ENCODE results near the gene ZFYVE9. TPM values are rescaled to one million over a fixed set of nuclear protein-coding genes. Genes with fewer than 3 reads are reported as not detected.

ZFYVE9 gene
- total RNA-seq, 1 experiment from 2014 or later: 19.6 TPM

GRCh38 chr1:52229494-52229893, 87.6 kb downstream of the ZFYVE9 start:
- ATAC-seq (no peak), DNase-seq (ENCODE audit: low spot score) (no peak)
- Mint-ChIP-seq H3K27ac (peak overlapping the region; percentile 29; the same call in 1 of the 2 replicates), H3K4me1 (peaks cover 14% of the 10 kb centered on the region), H3K36me3 (peaks cover 23% of the 10 kb centered on the region), H3K4me3 (no peak overlapping the region), H3K27me3 (ENCODE audit: low read depth) (peaks cover 3% of the 10 kb centered on the region), H3K9me3 (peaks cover 20% of the 10 kb centered on the region)
- ChIA-PET CTCF (no interaction called here), POLR2A (no interaction called here)
- no peak for TF ChIP-seq FOXK1 (CRISPR knock-in tag; IDR thresholded peaks at IDR 0.05)
- no peak for TF ChIP-seq AR (CRISPR knock-in tag; IDR thresholded peaks at IDR 0.05)

- ChIA-PET CTCF (no interaction called here), POLR2A (interaction anchor here (0.5 kb wide), 1 partner anchor 532 kb away, joined by 3 read pairs; no protein-coding TSS in a partner anchor)
- Mint-ChIP-seq H3K36me3 (no peaks in the 10 kb centered on the region), H3K4me3 (no peak overlapping the region), H3K9me3 (no peaks in the 10 kb centered on the region), H3K27me3 (ENCODE audit: low read depth) (no peaks in the 10 kb centered on the region), H3K27ac (no peak overlapping the region), H3K4me1 (peaks cover 9% of the 10 kb centered on the region)
- ATAC-seq (no peak), DNase-seq (ENCODE audit: low spot score) (no peak)
- no peak for TF ChIP-seq ATF1 (CRISPR knock-in tag; IDR thresholded peaks at IDR 0.05)
- TF ChIP-seq ATF2 (CRISPR knock-in tag; IDR thresholded peaks at IDR 0.05; ENCODE audit: borderline replicate concordance, low read depth): no peak
- TF ChIP-seq E2F4 (CRISPR knock-in tag; IDR thresholded peaks at IDR 0.05; ENCODE audit: borderline replicate concordance, low read depth): no peak
- TF ChIP-seq JAZF1 (CRISPR knock-in tag; IDR thresholded peaks at IDR 0.05): no peak
- TF ChIP-seq CDX4 (CRISPR knock-in tag; IDR thresholded peaks at IDR 0.05; ENCODE audit: borderline replicate concordance): no peak
- TF ChIP-seq ETV6 (CRISPR knock-in tag; IDR thresholded peaks at IDR 0.05): no peak
- no peak for TF ChIP-seq CBFB (CRISPR knock-in tag; IDR thresholded peaks at IDR 0.05; ENCODE audit: low read depth)
- TF ChIP-seq AR (CRISPR knock-in tag; IDR thresholded peaks at IDR 0.05): no peak
Measured at GRCh38 chr1:52233463-52233862, 91.6 kb downstream of the ZFYVE9 start.

GRCh38 chr1:52234014-52234413, 92.1 kb downstream of the ZFYVE9 start:
- Mint-ChIP-seq H3K27me3 (ENCODE audit: low read depth) (no peaks in the 10 kb centered on the region), H3K9me3 (no peaks in the 10 kb centered on the region), H3K36me3 (no peaks in the 10 kb centered on the region), H3K4me3 (no peak overlapping the region), H3K4me1 (peaks cover 8% of the 10 kb centered on the region), H3K27ac (peak overlapping the region; percentile 60; the same call in 1 of the 2 replicates)
- ChIA-PET POLR2A (no interaction called here), CTCF (no interaction called here)
- ATAC-seq (no peak), DNase-seq (ENCODE audit: low spot score) (no peak)
- TF ChIP-seq GTF2I (CRISPR knock-in tag; conservative IDR thresholded peaks at IDR 0.05): no peak
- TF ChIP-seq ETV6 (CRISPR knock-in tag; IDR thresholded peaks at IDR 0.05): no peak
- no peak for TF ChIP-seq NR1H2 (CRISPR knock-in tag; IDR thresholded peaks at IDR 0.05)
- TF ChIP-seq KAT7 (CRISPR knock-in tag; IDR thresholded peaks at IDR 0.05; ENCODE audit: borderline replicate concordance): no peak
- TF ChIP-seq RORB (CRISPR knock-in tag; IDR thresholded peaks at IDR 0.05): no peak
- TF ChIP-seq ZNF512 (CRISPR knock-in tag; IDR thresholded peaks at IDR 0.05; ENCODE audit: borderline replicate concordance): no peak
- TF ChIP-seq RELA (CRISPR knock-in tag; IDR thresholded peaks at IDR 0.05; ENCODE audit: borderline replicate concordance): no peak
- no peak for TF ChIP-seq JUN (CRISPR knock-in tag; IDR thresholded peaks at IDR 0.05)
- TF ChIP-seq FOXP4 (CRISPR knock-in tag; IDR thresholded peaks at IDR 0.05): no peak
- no peak for TF ChIP-seq SMAD3 (CRISPR knock-in tag; IDR thresholded peaks at IDR 0.05; ENCODE audit: borderline replicate concordance)
- TF ChIP-seq ELF4 (CRISPR knock-in tag; IDR thresholded peaks at IDR 0.05; ENCODE audit: low read depth): no peak
- no peak for TF ChIP-seq GABPB1 (CRISPR knock-in tag; IDR thresholded peaks at IDR 0.05)

Data from WTC11 (cell line).